Spleen (tissue), 7 donors: ENCODE data around the gene TXLNG.

Source experiments
- CTCF ChIP-seq, 11 experiments: fragments of 200-600 bp in 7 of 11; fragments of 450-650 bp in 4 of 11; sonication (generic) in 4 of 11; IDR thresholded peaks in 8 of 11; conservative IDR thresholded peaks in 3 of 11; 1 replicate in 7 of 11; 2 replicates in 4 of 11; pipeline versions ENCODE4 v1.4.0 to v1.8.0; 2016 to 2021; ENCODE audit warnings: antibody characterized with exemption in 11 of 11, inconsistent platforms in 4 of 11, mild to moderate bottlenecking in 1 of 11
- POLR2A ChIP-seq, 3 donors: fragments of 450-650 bp; IDR thresholded peaks; one replicate each; pipeline ENCODE4 v1.5.1; 2017; ENCODE audit warnings: antibody characterized with exemption in 3 of 3, mild to moderate bottlenecking in 1 of 3
- donor health status: DM: no; HTN: no; CAD: no; lungs with moderate emphysema.
- donor health status: DM: no; HTN: no; CAD: no.
- donor health status: DM: no; HTN: no; CAD: no.

- no peak for TF ChIP-seq POLR2A (IDR thresholded peaks at IDR 0.05)
- no peak for TF ChIP-seq CTCF (IDR thresholded peaks at IDR 0.05 in 8 of 11, conservative IDR thresholded peaks at IDR 0.05 in 3 of 11)
Measured at GRCh38 chrX:16873106-16873505, 86.8 kb downstream of the TXLNG start.
